CD4-positive, alpha-beta T cell treated with Interleukin-17A for 1 hour (primary cell): ENCODE results near the gene GALNT9.
"Not testable (repeated sequence)": the region's sequence is repeated elsewhere in the genome, so short reads cannot be mapped to it uniquely, and the experiment has no call there.

Experiments used
- DNase-seq: peaks from one replicate; pipeline ENCODE4 v3.0.0-alpha.2; 2020

The GALNT9 gene

GRCh38 chr12:132263451-132264049, 65.8 kb downstream of the GALNT9 start:
- DNase-seq, result no peak

- no peak for DNase-seq
These were observed 66.4 kb downstream of the GALNT9 start for GRCh38 chr12:132263061-132263360.

- no peak for DNase-seq
These were observed 66.9 kb downstream of the GALNT9 start for GRCh38 chr12:132262256-132263060.

GRCh38 chr12:132261328-132262138, 67.9 kb downstream of the GALNT9 start:
- DNase-seq, result no peak

- DNase-seq, result no peak
These were observed 68.7 kb downstream of the GALNT9 start for GRCh38 chr12:132260721-132261120.

- no peak for DNase-seq
These were observed 69.3 kb downstream of the GALNT9 start for GRCh38 chr12:132259872-132260695.

GRCh38 chr12:132259364-132259871, 70.0 kb downstream of the GALNT9 start:
- DNase-seq, result no peak

- no peak for DNase-seq
These were observed 70.8 kb downstream of the GALNT9 start for GRCh38 chr12:132258543-132258942.

- DNase-seq, result no peak
These were observed 71.4 kb downstream of the GALNT9 start for GRCh38 chr12:132257955-132258490.

- DNase-seq, result no peak
These were observed 72.0 kb downstream of the GALNT9 start for GRCh38 chr12:132257206-132257954.

GRCh38 chr12:132256646-132257045, 72.7 kb downstream of the GALNT9 start:
- DNase-seq, result no peak

- no peak for DNase-seq
These were observed 73.7 kb downstream of the GALNT9 start for GRCh38 chr12:132255642-132256041.

- DNase-seq, result no peak
These were observed 75.5 kb downstream of the GALNT9 start for GRCh38 chr12:132253698-132254480.

GRCh38 chr12:132252981-132253380, 76.4 kb downstream of the GALNT9 start:
- not testable (repeated sequence) for DNase-seq

- no peak for DNase-seq
These were observed 77.5 kb downstream of the GALNT9 start for GRCh38 chr12:132251741-132252490.

- DNase-seq, result no peak
These were observed 78.1 kb downstream of the GALNT9 start for GRCh38 chr12:132251310-132251709.

GRCh38 chr12:132250707-132251106, 78.7 kb downstream of the GALNT9 start:
- DNase-seq, result no peak

GRCh38 chr12:132249689-132250478, 79.5 kb downstream of the GALNT9 start:
- DNase-seq, result no peak
